K562 (cell line): ENCODE results near the gene MYCBP.

ENCODE experiments used
- ZNF384 ChIP-seq: IDR thresholded peaks from 2 replicates; pipeline ENCODE4 v1.6.1; 2012; ENCODE audit warnings: low read depth, low read length, improper control_type of control experiment
- TF ChIP-seq, protein P1 (sequence below), 3 experiments: IDR thresholded peaks in 2 of 3; conservative IDR thresholded peaks in 1 of 3; 2 replicates each; pipeline ENCODE4 v1.5.1; 2011 to 2012; ENCODE audit warnings: low read length in 3 of 3, mild to moderate bottlenecking in 3 of 3, control low read depth in 2 of 3, improper control_type of control experiment in 1 of 3, inconsistent platforms in 1 of 3, low read depth in 1 of 3, mixed read lengths in 1 of 3, moderate library complexity in 1 of 3; ENCODE audit not compliant: insufficient read depth in 2 of 3

GRCh38 chr1:38820860-38821259 lies 52.3 kb downstream of the MYCBP start:
- no peak for TF ChIP-seq ZNF384
- TF ChIP-seq, protein P1, sequence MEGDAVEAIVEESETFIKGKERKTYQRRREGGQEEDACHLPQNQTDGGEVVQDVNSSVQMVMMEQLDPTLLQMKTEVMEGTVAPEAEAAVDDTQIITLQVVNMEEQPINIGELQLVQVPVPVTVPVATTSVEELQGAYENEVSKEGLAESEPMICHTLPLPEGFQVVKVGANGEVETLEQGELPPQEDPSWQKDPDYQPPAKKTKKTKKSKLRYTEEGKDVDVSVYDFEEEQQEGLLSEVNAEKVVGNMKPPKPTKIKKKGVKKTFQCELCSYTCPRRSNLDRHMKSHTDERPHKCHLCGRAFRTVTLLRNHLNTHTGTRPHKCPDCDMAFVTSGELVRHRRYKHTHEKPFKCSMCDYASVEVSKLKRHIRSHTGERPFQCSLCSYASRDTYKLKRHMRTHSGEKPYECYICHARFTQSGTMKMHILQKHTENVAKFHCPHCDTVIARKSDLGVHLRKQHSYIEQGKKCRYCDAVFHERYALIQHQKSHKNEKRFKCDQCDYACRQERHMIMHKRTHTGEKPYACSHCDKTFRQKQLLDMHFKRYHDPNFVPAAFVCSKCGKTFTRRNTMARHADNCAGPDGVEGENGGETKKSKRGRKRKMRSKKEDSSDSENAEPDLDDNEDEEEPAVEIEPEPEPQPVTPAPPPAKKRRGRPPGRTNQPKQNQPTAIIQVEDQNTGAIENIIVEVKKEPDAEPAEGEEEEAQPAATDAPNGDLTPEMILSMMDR (IDR thresholded peaks at IDR 0.05 in 2 of 3, conservative IDR thresholded peaks at IDR 0.05 in 1 of 3; ENCODE audit: insufficient read depth in 2 of 3, low read depth in 1 of 3, low read length in 3 of 3): no peak
